HG02623 (cell line): Measurements from ENCODE around the gene PMEPA1.

Experiments
- ATAC-seq: cut with Tn5 transposase; IDR thresholded peaks from one replicate; pipeline ENCODE4 v1.9.1; 2021; ENCODE audit warnings: moderate library complexity; ENCODE audit not compliant: unreplicated experiment

The PMEPA1 gene

DNA sequence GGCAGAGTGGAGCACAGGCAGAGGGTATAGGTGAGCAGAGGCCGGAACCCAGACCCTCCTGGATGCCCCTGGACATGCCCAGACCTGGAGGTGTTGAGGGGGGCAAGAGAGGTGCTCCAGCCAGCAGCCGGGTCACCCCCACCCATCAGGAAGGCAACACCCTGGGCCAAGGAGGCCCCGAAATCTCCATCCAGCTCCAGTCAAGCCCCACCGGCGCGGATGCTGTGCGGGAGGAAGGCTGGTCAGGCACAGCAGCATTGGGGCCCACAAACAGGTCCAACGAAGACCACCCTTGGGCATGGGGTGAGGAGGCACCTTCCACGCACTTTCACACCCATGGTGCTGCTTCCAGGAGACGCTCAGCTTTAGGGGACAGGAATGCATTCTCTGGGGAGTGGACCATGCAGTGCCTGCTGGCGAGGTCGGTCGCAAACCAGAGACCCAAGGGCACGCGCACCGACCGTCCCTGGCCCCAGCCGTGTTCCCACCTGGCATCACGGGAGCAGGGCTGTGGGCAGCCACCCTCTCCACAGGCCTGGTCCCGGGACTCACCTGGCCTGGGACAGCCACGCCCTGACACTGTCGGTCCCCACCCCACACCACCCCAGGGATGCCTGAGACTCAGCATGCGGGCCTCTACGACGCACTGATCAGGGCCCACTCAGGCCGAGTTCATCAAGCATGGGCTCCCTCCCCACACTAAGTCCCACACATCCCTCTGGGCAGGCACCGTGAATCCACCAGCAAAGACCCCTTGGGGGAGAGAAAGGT, 45.9 kb downstream of the PMEPA1 start:
- ATAC-seq, result no peak

DNA sequence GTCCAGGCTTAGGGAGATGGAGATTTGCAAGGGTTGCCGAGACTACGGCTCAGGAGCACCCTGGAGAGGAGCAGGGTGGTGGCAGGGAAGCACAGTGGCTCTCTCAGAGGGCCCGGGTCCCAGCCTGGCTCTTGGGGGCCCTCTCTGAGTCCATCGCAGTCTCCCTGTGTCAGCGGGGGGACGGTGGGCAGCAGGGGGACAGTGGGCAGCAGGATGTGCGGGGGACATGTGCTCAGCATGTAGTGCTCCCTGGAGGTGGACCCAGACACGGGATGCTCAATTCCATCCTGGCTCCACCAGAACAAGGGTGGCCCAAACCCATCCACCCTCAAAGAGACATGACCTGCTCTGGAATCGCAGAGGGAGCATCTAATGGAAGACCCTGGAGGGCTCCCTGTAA, 46.6 kb downstream of the PMEPA1 start:
- no peak for ATAC-seq

DNA sequence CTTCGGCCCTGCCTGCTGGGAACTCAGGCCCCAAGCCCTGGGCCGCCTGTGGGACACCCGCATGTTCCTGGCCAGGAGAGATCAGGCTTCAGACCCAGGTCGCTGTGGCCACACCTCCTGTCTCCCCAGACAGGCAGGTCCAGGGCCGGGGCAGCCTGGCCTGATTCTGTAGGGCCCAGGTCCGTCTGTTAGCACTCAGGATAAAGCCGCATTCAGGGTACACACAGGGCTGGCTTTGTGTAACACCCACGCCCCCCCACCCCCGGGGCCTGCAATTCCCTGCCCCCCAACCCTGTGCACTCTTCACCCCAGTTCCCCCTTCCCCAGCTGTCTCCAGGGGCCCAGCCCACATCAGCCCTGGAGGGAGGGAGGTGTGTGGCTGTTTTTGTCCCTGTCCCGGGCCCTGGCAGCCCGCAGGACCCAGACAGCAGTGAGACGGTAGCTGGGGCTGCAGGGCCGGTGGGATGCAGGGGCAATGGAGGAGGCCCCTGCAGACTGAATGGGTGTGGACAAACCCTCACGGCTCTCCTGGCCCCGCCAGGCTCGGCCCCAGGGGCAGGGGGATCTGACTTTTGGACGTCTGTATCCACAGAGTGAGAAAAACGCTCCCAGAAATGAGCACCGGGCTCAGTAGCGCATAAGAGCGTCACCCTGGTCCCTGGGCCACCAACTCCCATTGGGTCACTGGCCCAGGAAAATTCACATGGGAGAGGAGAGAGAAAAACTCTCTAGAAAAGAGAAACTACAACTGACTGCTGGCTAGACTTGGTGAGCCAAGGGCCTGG, 47.2 kb downstream of the PMEPA1 start:
- no peak for ATAC-seq

DNA sequence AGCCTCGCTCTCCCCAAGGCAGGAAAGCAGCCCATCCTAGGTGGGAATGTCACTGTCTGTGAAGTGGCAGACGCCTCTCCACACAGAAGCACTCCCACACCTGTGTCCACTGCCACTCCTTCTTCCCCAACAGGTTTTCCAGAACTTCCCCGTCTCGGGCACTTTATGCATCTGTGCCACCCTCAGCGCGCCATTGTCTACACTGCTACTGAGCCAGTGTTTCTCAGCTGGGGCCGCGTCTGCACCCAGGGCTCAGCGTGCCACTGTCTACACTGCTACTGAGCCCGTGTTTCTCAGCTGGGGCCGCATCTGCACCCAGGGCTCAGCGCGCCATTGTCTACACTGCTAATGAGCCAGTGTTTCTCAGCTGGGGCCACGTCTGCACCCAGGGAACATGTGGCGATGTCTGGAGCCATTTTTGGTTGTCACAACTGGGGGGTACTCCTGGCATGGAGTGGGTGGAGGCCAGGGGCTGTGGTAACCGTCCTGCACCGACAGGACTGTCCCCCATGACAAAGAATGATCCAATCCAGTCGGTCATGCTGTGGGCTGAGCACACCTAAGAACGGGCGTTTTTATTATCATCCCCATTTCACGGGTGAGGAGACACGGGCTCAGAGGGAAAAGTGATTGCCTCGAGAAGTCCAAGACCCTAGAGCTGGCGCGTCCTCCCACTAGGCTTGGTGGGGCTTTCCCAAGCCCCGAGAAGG, 47.9 kb downstream of the PMEPA1 start:
- ATAC-seq, result no peak

DNA sequence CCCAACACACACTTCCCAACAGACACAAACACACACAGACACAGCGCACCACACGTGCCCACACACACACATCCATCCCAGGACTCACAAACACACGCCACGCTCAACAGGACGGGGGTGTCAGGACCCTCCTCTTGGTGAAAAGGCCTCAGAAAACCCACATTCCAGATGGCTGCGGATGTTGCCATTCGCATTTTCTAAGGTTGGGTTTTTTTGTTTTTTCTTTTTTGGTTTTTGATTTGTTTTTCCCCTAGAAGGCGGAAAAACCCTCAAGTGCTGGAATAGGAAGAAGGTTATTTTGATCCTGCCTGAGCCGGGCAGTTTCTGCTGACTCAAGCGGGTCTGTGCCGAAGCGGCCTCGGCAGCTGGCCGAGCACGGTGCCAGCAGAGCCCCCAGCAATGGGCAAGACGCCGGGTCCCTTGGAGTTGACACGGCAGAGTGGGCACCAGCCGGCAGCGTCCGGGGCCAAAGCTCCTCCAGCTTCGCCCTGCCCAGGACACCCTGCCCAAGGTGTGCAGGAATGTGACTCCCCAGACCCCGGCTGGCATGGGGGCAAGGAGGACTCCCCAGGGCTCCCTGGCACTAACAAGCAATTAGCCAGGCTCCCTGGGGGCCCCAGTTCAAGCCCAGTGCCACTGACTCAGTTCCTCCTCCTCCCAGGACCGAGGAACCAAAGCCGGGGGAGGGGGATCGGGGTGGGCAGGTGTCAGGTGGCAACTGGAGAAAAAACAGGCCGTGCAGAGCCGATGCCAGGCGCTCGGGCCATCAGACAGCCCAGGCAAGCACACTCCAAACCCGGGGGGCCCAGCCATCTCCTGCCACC, 48.7 kb downstream of the PMEPA1 start:
- ATAC-seq, result no peak

DNA sequence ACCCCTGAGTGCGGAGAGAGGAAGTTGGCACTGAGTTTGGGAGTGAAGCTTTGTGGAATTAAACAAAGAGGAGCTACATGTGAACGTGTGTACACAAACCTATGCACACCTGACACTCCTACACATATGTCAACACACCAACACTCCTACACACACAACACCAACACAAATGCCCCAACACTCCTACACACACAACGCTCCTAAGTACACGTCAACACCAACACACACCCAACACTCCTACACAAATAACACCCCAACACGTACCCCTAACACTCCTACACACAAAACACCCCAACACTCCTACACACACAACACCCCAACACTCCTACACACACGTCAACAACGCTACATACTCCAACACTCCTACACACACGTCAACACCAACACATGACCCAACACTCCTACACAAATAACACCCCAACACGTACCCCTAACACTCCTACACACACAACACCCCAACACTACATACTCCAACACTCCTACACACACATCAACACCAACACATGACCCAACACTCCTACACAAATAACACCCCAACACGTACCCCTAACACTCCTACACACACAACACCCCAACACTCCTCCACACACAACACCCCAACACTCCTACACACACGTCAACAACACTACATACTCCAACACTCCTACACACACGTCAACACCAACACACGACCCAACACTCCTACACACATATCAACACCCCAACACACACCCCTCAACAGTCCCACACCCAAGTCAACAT, 49.5 kb downstream of the PMEPA1 start:
- no peak for ATAC-seq

DNA sequence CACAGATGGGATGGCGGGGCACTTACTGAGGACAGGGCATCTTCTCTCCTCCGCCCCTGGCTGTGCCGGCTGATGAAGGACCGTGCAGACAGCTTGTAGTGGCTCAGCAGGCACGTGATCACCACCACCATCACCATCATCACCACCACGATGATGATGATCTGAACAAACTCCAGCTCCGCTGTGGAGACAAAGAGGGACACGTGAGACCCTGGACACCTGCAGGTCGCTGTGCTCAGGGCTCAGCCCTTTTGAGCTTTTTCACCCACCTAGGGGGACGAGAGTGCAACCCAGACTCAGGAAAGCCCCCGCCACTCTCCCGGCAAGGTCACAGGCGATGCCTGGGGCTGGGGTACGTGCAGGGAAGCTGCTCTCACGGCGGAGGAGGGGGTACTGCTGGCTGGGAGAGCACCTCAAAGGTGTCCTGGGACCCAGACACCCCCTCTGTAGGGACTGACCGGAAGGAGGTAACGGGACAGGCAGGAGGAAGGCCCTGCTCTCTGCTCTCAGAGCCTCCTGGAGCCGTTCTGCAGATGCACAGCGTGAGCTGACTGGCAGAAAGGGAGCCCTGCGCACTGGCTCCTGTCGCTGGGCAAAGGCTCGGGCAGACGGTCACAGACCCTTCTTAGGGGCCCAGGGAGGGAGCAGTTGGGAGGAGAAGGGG, 50.2 kb downstream of the PMEPA1 start:
- no peak for ATAC-seq

DNA sequence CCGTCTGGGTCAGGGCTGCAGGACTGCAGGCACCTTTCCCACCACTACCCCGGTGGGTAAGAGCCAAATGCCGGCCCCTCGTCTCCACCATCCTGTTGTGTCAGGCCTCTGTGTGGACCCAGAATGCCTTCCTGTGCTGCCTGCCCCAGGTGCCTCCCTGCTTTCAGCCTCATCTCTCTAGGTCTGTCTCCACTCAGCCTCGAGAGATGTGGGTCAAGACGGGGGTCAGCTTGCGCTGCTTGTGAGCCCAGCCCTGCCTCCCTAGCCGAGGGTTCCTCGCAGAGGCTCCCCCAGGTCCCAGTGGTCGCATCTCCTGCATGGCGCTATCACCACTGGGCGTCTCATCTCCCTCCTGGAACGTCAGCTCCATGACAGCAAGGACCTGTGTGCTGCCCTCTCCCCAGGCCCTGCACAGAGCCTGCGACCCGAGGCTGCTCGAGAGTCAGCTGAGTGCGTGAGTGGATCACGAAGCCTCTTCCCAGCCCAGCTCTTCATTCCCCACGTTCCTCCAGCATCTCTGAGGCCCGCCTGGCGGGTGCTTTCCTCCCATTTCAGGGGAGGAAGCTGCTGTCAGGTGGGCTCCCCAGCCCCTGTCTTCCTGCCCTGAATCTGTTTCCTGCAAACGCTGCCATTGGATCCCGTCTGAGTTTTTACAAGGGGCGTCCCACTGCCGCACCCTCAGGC, 50.8 kb downstream of the PMEPA1 start:
- ATAC-seq, result no peak

DNA sequence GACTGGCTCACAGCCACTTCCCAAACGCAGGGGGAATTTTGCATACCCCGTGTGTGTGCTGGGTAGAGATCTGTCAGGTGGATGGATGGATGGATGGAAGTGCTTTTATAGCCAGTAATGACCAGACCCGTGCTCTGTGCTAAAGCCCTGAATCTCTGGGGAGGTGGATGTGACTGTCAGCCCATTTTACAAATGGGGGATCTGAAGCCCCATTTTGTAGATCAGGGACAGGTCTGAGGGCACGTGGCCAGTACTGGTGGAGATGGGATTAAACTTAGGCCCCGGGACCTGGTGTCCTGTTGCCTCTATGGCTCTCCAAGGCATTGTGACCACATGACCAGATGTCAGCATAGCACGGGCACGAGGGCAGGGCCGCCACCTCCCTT, 51.4 kb downstream of the PMEPA1 start:
- ATAC-seq, result no peak

DNA sequence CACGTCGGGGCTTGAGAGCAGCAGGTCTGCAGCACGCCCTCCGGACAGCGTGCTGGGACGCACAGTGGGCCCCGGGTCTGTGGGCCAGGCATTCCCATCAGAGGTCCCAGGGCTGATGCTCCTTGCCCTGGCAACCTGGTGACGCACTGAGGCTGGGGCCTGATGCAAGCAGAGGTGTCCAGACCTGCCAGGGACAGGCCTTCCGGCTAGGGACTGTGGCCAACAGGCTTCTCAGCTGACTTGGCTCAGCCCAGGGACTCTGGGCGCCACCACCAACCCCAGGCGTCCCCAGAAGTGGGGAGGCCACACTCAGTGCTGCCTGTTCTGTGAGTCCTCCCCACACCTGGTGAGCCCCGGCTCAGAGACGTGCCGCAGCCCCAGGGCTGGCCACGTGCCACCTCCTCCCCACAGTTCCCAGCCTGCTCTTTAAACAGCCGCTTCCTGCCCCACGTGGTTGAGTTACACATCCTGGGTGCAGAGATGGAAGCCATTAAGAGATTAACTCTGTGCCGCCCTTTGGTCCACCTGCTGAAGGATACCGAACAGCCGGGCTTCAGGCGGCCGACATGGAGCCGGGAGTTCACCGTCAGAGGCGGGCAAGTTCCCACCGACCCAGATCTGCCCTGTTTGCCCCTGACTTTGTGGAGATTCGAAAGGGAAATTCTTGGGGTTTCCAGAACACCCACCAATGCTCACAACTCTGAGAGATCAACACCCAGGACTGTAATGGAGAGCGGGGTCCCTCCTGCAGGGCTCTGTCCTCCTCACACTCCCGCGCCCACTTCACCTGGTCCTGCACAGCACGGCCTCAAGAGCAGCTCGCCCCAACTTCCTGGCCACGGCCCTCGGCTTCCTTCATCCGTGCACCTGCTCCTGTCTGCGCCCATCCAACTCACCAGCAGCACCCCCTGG, 52.0 kb downstream of the PMEPA1 start:
- no peak for ATAC-seq

DNA sequence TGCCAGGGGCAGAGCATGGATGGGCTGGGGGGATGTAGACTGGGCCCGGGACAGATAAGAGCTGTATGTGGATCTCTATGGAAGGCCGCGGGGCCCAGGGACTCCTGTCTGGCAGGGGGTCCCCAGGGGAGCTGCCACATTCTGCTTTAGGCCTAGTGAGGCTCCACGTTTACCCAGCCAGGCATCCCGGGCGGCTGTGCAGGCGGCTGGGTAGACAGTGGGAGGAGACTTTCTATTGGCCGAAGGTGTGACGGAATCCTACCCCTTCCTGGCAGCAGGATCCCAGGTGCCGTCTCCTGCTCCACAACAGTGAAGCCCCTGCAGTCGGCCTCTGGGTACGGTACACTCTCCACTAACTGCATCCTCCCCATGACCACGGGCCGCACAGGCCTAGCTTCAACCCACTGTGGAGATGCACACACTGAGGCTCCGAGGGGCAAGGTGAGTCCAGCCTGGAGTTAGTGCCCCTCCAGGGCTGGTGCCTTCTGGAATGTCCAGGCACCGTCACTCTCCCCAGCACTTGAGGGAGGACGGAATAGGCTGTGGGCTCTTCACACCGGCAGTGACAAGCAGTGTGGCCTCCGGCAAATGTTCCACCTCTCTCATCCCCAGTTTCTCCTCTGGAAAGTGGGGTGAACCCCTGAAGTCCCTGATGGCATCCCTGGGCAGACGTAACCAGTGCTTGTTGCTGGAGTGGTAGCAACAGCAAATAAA, 52.8 kb downstream of the PMEPA1 start:
- no peak for ATAC-seq

DNA sequence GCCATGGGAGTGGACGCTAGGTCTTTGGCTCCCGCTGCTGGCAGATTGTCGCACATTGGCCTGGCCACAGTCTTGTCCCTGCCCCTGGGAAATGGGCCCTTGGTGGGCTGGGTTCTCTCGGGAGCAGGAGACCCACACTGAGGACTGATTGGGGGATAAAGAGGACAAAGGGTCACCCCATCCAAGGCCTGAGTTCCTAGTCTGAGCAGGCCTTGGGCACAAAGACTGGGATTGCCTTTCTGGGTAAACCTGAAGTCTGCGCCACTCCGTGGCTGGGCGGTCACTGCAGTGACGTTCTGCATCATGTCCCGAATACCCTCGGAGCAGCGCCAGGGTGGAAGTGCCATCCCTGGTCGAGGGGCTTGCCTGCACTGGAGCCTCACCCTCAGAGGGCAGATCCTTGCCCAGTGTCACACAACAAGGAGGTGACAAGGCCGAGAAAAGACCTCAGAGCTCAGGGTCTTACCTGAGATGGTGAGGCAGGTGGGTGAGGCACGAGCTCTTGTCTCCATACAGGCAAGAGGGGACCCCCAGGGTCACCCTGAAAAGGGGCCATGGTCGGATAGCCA, 53.5 kb downstream of the PMEPA1 start:
- ATAC-seq, result no peak

DNA sequence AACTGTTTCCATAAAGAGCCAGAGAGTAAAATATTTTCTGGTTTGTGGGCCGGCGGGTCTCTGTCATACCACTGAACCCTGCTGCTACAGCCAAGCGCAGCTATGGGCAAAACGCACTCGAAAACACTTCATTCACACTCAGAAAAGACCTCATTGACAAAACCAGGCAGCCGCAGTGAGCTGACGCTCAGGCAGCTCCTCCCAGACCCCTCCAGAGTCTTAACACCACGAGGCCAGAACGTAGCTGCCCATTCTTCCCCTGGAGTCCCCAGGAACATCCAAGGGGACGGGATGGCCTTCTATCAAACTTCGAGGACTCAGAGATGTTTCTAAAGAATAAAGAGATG, 54.0 kb downstream of the PMEPA1 start:
- no peak for ATAC-seq

DNA sequence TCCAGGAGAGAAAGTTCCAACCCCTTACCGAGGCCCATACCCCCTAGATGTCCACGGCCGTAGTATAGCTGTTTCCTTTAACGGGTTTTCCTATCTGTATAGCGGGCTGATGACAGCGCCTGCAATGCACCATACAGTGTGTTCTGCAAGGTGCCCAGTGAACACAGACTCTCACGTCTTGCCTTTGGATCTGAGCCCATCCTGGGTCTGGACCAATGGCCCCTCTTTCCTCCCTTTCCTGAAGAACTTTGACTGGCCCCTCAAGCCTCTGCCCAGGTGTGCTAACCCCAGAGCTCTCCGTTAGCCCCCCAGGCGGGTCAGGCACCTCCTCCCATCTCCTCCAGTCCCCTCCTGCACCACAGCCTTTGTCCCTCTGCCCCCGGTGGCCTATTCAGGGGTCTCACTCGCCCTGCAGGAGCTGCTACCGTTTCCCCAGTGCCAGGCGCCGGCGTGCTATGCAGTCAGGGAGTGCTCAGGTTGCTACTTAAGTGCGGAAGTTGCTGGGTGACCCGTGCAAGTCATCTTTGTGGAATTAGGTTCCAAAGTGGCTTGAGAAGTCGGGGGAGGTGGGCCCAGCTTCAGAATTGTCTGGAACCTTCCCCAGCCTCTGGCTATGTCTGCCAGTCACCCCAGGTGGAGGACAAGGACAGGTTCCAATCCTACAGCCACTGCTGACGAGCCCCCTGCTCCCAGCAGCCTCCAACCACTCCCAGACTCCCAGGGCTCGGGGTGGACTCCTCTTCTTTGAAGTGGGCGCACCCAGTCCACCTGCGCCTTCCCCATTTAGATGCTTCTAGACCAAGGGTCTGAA, 54.6 kb downstream of the PMEPA1 start:
- no peak for ATAC-seq

DNA sequence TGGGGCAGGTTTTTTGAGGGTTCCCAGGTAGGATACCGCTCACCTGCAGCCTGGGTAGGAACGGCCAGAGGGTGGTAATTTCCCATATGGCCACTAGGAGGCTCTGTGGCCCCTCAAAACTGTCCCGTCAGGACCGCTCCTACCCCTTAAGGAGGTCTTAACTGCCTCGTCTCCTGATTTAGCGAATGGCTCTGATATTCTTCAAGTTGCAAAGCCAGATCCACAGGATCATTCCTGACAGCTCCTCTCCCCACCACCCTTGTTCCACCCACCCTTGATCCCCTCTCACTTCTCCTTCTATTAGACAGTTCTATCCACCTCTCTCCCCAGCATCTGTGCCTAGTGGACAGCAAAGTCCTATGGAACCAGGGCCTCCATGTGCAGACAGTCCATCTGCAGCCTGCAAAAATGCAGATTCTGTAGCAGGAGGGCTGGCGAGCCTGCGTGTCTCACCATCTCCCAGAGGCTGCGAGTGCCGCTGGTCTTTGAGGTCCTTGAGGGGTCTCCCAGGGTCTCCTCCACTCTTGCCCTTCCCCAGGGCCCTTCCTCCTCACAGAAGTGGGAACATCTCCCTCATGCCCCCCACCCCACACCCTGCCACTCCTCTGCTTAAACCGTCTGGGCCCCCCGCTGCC, 55.3 kb downstream of the PMEPA1 start:
- ATAC-seq, result no peak

DNA sequence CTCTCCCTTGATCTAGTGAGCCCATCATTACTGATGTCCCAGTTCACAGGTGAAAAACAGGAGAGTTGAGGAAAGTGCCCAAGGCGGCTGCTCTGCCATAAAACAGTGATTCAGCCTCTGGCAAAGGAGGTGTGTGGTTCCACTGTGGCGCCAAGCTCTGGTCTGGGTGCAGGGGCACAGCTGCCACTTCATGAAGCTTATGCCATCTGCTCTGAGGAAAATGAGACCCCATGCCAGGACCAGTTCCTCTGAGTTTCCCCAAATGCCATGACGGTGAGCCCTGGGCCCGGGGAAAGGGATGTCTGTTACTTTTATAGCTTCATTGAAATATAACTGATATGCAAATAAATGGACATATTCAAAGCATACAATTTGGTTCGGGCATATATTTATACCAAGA, 55.9 kb downstream of the PMEPA1 start:
- ATAC-seq, result no peak
